ENCODE measurements around the gene CNKSR3. TPM values are rescaled to one million over a fixed set of nuclear protein-coding genes. Genes with fewer than 3 reads are reported as not detected.

Gene CNKSR3
- total RNA-seq, 1 donor from 2014 or later, result 0.20 TPM

DNA sequence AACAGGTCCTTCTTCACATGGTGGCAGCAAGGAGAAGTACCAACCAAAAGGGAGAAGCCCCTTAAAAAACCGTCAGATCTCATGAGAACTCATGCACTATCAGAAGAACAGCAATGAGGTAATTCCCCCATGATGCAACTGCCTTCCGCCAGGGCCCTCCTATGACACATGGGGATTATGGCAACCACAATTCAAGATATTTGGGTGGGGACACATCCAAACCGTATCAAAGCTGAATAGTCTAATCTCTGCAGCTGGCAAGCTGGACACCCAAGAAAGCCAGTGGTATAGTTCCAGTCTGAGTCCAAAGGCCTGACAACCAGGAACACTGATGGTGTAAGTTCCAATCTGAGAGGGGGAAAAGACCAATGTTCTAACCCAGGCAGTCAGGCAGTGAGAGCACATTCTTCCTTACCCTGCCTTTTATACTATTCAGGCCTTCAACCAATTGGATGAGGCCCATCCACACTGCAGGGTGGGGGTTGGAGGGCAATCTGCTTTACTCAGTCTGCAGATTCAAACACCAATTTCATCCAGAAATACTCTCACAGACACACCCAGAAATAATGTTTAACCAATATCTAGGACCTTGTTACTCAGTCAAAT, 17.9 kb upstream of the CNKSR3 start:
- intact Hi-C loops (cut with micrococcal nuclease), result no loop called here

DNA sequence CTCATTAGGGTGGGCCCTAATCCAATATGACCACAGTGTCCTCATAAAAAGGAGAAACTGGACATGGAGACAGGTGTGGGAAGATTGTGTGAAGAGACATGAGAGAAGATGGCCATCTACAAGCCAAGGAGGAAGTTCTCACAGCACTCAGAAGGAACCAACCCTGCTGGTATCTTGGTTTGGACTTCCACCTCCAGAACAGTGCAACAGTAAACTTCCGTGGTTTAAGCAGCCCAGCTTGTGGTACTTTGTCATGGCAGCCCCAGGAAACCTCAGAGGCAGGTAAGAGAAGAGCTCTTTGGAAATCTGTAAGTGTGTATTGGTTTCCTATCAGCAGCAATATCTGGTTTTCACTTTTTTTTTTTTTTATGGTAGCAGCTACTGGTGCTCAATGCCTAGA, 16.5 kb upstream of the CNKSR3 start:
- Mint-ChIP-seq H3K36me3 (ENCODE audit: low read depth) (no peaks in the 10 kb centered on the region), H3K4me1 (no peaks in the 10 kb centered on the region), H3K27me3 (no peaks in the 10 kb centered on the region), H3K27ac (no peak overlapping the region), H3K9me3 (no peaks in the 10 kb centered on the region), H3K4me3 (no peak overlapping the region)
- no peak for DNase-seq
- TF ChIP-seq, protein P1, sequence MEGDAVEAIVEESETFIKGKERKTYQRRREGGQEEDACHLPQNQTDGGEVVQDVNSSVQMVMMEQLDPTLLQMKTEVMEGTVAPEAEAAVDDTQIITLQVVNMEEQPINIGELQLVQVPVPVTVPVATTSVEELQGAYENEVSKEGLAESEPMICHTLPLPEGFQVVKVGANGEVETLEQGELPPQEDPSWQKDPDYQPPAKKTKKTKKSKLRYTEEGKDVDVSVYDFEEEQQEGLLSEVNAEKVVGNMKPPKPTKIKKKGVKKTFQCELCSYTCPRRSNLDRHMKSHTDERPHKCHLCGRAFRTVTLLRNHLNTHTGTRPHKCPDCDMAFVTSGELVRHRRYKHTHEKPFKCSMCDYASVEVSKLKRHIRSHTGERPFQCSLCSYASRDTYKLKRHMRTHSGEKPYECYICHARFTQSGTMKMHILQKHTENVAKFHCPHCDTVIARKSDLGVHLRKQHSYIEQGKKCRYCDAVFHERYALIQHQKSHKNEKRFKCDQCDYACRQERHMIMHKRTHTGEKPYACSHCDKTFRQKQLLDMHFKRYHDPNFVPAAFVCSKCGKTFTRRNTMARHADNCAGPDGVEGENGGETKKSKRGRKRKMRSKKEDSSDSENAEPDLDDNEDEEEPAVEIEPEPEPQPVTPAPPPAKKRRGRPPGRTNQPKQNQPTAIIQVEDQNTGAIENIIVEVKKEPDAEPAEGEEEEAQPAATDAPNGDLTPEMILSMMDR (IDR thresholded peaks at IDR 0.05), result no peak
- ChIA-PET CTCF (no interaction called here), POLR2A (no interaction called here)
- intact Hi-C loops (cut with micrococcal nuclease), result no loop called here
- no peak for ATAC-seq (ENCODE audit: low read depth)

More for the DNA sequence above, 17.9 kb upstream of the CNKSR3 start:
- TF ChIP-seq, protein P1 (IDR thresholded peaks at IDR 0.05), result no peak
- Mint-ChIP-seq H3K36me3 (ENCODE audit: low read depth) (no peaks in the 10 kb centered on the region), H3K4me1 (no peaks in the 10 kb centered on the region), H3K27ac (no peak overlapping the region), H3K4me3 (no peak overlapping the region), H3K27me3 (no peaks in the 10 kb centered on the region), H3K9me3 (no peaks in the 10 kb centered on the region)
- ChIA-PET CTCF (no interaction called here), POLR2A (no interaction called here)
- ATAC-seq (ENCODE audit: low read depth) (no peak), DNase-seq (no peak)

DNA sequence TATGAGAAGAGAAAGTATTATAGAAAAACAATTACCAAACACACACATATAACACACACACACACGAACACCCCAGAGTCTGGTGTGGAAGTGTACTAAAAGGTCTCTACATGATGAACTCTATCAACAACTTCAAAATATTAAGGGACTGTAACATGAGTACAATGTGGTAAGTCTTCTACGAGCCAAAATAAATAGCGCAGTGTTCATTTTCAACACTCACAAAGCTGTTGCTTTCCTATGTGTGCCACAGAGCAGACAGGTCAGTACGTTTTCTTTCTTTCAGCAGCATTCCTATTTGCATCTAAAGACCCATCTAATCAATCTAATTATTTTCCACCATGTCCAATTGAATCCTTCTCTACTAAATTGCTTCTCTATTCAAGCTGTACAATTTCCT, 12.1 kb upstream of the CNKSR3 start:
- no peak overlapping the region for H3K27ac Mint-ChIP-seq
- H3K27me3 Mint-ChIP-seq, result no peaks in the 10 kb centered on the region
- CTCF ChIA-PET, result no interaction called here
- intact Hi-C loops (cut with micrococcal nuclease), result no loop called here
- no peaks in the 10 kb centered on the region for H3K9me3 Mint-ChIP-seq
- ATAC-seq (ENCODE audit: low read depth), result no peak
- no peak for DNase-seq
- POLR2A ChIA-PET, result no interaction called here
- H3K36me3 Mint-ChIP-seq (ENCODE audit: low read depth), result no peaks in the 10 kb centered on the region
- H3K4me1 Mint-ChIP-seq, result no peaks in the 10 kb centered on the region
- TF ChIP-seq, protein P1 (IDR thresholded peaks at IDR 0.05), result no peak
- no peak overlapping the region for H3K4me3 Mint-ChIP-seq

DNA sequence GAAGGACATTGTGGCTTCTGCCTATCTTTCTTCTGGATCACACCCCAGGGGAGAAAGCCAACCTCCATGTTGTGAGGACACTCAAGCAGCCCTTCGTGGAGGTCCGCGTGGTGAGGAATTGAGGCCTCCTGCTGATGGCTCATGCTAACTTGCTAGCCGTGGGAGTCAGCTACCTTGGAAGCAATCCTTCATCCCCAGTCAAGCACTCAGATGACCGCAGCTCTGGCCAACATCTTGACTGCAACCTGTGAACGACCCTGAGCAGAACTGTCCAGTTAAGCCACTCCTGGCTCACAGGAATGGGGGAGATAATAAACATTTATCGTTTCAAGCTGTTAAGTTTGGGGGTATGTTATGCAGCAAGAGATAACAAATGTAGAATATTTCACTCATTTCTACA, 10.9 kb upstream of the CNKSR3 start:
- intact Hi-C loops (cut with micrococcal nuclease), result no loop called here
- Mint-ChIP-seq H3K4me1 (no peaks in the 10 kb centered on the region), H3K36me3 (ENCODE audit: low read depth) (no peaks in the 10 kb centered on the region), H3K27ac (no peak overlapping the region), H3K27me3 (peaks cover 6% of the 10 kb centered on the region), H3K4me3 (no peak overlapping the region), H3K9me3 (no peaks in the 10 kb centered on the region)
- DNase-seq (no peak), ATAC-seq (ENCODE audit: low read depth) (no peak)
- ChIA-PET CTCF (no interaction called here), POLR2A (no interaction called here)
- TF ChIP-seq, protein P1 (IDR thresholded peaks at IDR 0.05), result no peak

DNA sequence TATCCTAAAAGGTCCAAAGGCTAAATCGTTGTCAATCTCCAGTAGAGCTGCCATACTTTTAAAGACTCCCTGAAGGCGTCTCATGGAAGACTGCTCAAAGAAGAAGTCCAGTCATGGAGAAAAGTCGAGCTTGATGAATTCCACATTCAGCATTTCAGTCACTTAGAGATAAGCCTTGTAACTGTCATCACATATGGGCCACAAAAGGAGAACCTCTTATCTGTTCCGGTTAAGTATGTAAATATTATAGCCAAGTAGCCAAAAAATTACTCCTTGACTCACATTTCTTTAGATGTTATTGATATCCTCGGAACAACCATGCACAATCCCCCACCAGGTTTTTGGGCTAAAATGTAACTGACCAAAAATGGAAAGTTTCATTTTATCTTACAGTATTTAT, 9.8 kb upstream of the CNKSR3 start:
- peaks cover 6% of the 10 kb centered on the region for H3K27me3 Mint-ChIP-seq
- TF ChIP-seq, protein P1 (IDR thresholded peaks at IDR 0.05), result no peak
- DNase-seq (no peak), ATAC-seq (ENCODE audit: low read depth) (no peak)
- H3K36me3 Mint-ChIP-seq (ENCODE audit: low read depth), result no peaks in the 10 kb centered on the region
- ChIA-PET POLR2A (no interaction called here), CTCF (no interaction called here)
- intact Hi-C loops (cut with micrococcal nuclease), result no loop called here
- H3K9me3 Mint-ChIP-seq, result no peaks in the 10 kb centered on the region
- H3K4me1 Mint-ChIP-seq, result no peaks in the 10 kb centered on the region
- no peak overlapping the region for H3K27ac Mint-ChIP-seq
- H3K4me3 Mint-ChIP-seq, result no peak overlapping the region
